Kidney (tissue), 14 donors: ENCODE data around the gene TKTL1. TPM values are rescaled to one million over a fixed set of nuclear protein-coding genes. Genes with fewer than 3 reads are reported as not detected.

Experiments
- DNase-seq, 5 donors: peaks; one replicate each; pipeline ENCODE4 v3.0.0-alpha.2; 2013 to 2020
- FAIRE-seq: peaks from 2 replicates; lab custom pipeline; 2012; peaks lifted over from hg19 to GRCh38; lab: Jason Lieb, UNC
- H3K27ac ChIP-seq, 2 donors: one replicate each; pipeline ENCODE4 v1.7.0; 2013; ENCODE audit warnings: low read depth in 2 of 2, low read length in 2 of 2, inconsistent platforms in 1 of 2
- H3K27me3 ChIP-seq: one replicate; pipeline ENCODE4 v1.7.1; 2013; ENCODE audit warnings: low read length, inconsistent platforms; ENCODE audit not compliant: control insufficient read depth, insufficient read depth
- H3K36me3 ChIP-seq, 3 donors: one replicate each; pipeline versions ENCODE4 v1.7.0 to v1.7.1; 2013; ENCODE audit warnings: low read length in 3 of 3, control low read depth in 1 of 3, inconsistent platforms in 1 of 3; ENCODE audit not compliant: insufficient read depth in 3 of 3, control insufficient read depth in 2 of 3
- H3K4me1 ChIP-seq, 3 donors: one replicate each; pipeline versions ENCODE4 v1.7.0 to v1.7.1; 2013; ENCODE audit warnings: low read length in 3 of 3, inconsistent platforms in 1 of 3, low read depth in 1 of 3; ENCODE audit not compliant: control insufficient read depth in 2 of 3, insufficient read depth in 2 of 3
- H3K4me3 ChIP-seq, 3 donors: one replicate each; pipeline versions ENCODE4 v1.7.0 to v1.8.1; 2013; ENCODE audit warnings: low read length in 3 of 3, control low read depth in 1 of 3, inconsistent platforms in 1 of 3
- H3K9ac ChIP-seq, 3 donors: one replicate each; pipeline versions ENCODE4 v1.7.0 to v1.7.1; 2013; ENCODE audit warnings: low read length in 3 of 3, control low read depth in 1 of 3, inconsistent platforms in 1 of 3
- H3K9me3 ChIP-seq, 3 donors: one replicate each; pipeline versions ENCODE4 v1.7.0 to v1.7.1; 2013; ENCODE audit warnings: low read length in 3 of 3, control low read depth in 1 of 3, inconsistent platforms in 1 of 3; ENCODE audit not compliant: control insufficient read depth in 2 of 3, insufficient read depth in 1 of 3
- CTCF ChIP-seq: IDR thresholded peaks from 3 replicates; pipeline ENCODE4 v1.5.1; 2012; ENCODE audit warnings: mild to moderate bottlenecking, moderate library complexity, borderline replicate concordance; ENCODE audit not compliant: insufficient read depth; ENCODE audit errors: extremely low read depth
- intact Hi-C: fragments of 100-400 bp; cut with DNase I; formaldehyde crosslinking; loops from one replicate; pipeline ENCODE4 v1.11.1; 2022
- polyA plus RNA-seq: library from polyadenylated mRNA; stranded (reverse); fragments of 350-450 nt; fragmentation: Illumina TruSeq; extraction: RNeasy Lipid Tissue Mini Kit (QIAGEN cat#74804); gene quantifications from one replicate; pipeline ENCODE4 v1.2.3, GENCODE V29; 2014; ENCODE audit warnings: low read depth, low replicate concordance; ENCODE audit not compliant: insufficient read depth
- total RNA-seq: library from RNA; stranded (reverse); fragmentation: NEBNext Ultra II Directional; extraction: Animal tissue kit (Norgen Biotek cat#: 25700); gene quantifications from one replicate; pipeline ENCODE4 v1.2.1, GENCODE V29; 2021
- donor health status: control.
- donor health status: control.
- donor health status: control.
- donor health status: control.
- donor health status: control.
- donor health status: DM: yes; HTN: yes; CAD: no.
- donor health status: Normal renal cell carcinoma (clear cell type).

Gene TKTL1
- total and polyA plus RNA-seq, 2 donors from 2014 or later = 0.30 to 0.38 TPM

- intact Hi-C loops = no loop called here
- Histone ChIP-seq H3K9ac (peak overlapping the region in 1 of 3 donors; percentile 61), H3K4me1 (peaks cover 0 to 9% (median 0%) of the 10 kb centered on the region in 3 donors), H3K36me3 (no peaks in the 10 kb centered on the region), H3K27ac (peak overlapping the region in 1 of 2 donors; percentile 65), H3K4me3 (no peak overlapping the region), H3K9me3 (no peaks in the 10 kb centered on the region), H3K27me3 (no peaks in the 10 kb centered on the region)
- FAIRE-seq (no peak), DNase-seq (no peak)
- TF ChIP-seq CTCF = no peak
These were observed 79.5 kb downstream of the TKTL1 start for GRCh38 chrX:154375156-154375504.

- Histone ChIP-seq H3K4me1 (peaks cover 0 to 16% (median 0%) of the 10 kb centered on the region in 3 donors), H3K9ac (no peak overlapping the region), H3K27ac (no peak overlapping the region), H3K4me3 (no peak overlapping the region), H3K27me3 (no peaks in the 10 kb centered on the region), H3K36me3 (peaks cover 0 to 2% (median 0%) of the 10 kb centered on the region in 3 donors), H3K9me3 (no peaks in the 10 kb centered on the region)
- intact Hi-C loops = no loop called here
- DNase-seq (no peak), FAIRE-seq (no peak)
- no peak for TF ChIP-seq CTCF
These were observed 81.2 kb downstream of the TKTL1 start for GRCh38 chrX:154376774-154377173.

GRCh38 chrX:154378059-154378798 lies 82.6 kb downstream of the TKTL1 start:
- FAIRE-seq (no peak), DNase-seq (peak in 4 of 5 donors; percentile 18 to 99 (median 68))
- Histone ChIP-seq H3K4me3 (peak overlapping the region in 2 of 3 donors; percentile 6 to 35), H3K9ac (peak overlapping the region in 2 of 3 donors; percentile 16 to 65), H3K27ac (peak overlapping the region; percentile 91 to 92), H3K9me3 (no peaks in the 10 kb centered on the region), H3K27me3 (no peaks in the 10 kb centered on the region), H3K4me1 (peaks cover 0 to 16% (median 0%) of the 10 kb centered on the region in 3 donors), H3K36me3 (peaks cover 0 to 2% (median 0%) of the 10 kb centered on the region in 3 donors)
- no peak for TF ChIP-seq CTCF
- intact Hi-C loops = no loop called here
